ACC112 (cell line): ENCODE measurements around the gene SERPINA10.

Experiments used
- H2AFZ ChIP-seq: fragments of 200-600 bp; sonication (generic); one replicate; pipeline ENCODE4 v1.6.0; 2017; ENCODE audit warnings: antibody characterized with exemption, low read length; ENCODE audit not compliant: unreplicated experiment
- H3K27ac ChIP-seq: fragments of 200-600 bp; sonication (generic); 2 replicates; pipeline ENCODE4 v1.5.1; 2014; ENCODE audit warnings: low read depth, mild to moderate bottlenecking, antibody characterized with exemption, low read length, moderate library complexity
- H3K27me3 ChIP-seq: fragments of 200-600 bp; sonication (generic); 2 replicates; pipeline ENCODE4 v1.6.1; 2014; ENCODE audit warnings: mild to moderate bottlenecking, antibody characterized with exemption, low read length, moderate library complexity, mixed read lengths; ENCODE audit not compliant: insufficient read depth
- H3K36me3 ChIP-seq: fragments of 200-600 bp; sonication (generic); 2 replicates; pipeline ENCODE4 v1.6.1; 2016; ENCODE audit warnings: mild to moderate bottlenecking, antibody characterized with exemption, low read length, moderate library complexity, mixed read lengths; ENCODE audit not compliant: insufficient read depth
- H3K4me1 ChIP-seq: fragments of 200-600 bp; sonication (generic); one replicate; pipeline ENCODE4 v1.6.1; 2016; ENCODE audit warnings: low read length, mixed read lengths; ENCODE audit not compliant: insufficient read depth, unreplicated experiment, control insufficient read depth
- H3K4me3 ChIP-seq: fragments of 200-600 bp; sonication (generic); 2 replicates; pipeline ENCODE4 v1.5.1; 2014; ENCODE audit warnings: mild to moderate bottlenecking, low read depth, low read length
- H3K79me2 ChIP-seq: fragments of 200-600 bp; sonication (generic); one replicate; pipeline ENCODE4 v1.6.0; 2016; ENCODE audit warnings: low read length; ENCODE audit not compliant: control insufficient read depth, unreplicated experiment, insufficient read depth

SERPINA10 gene

DNA sequence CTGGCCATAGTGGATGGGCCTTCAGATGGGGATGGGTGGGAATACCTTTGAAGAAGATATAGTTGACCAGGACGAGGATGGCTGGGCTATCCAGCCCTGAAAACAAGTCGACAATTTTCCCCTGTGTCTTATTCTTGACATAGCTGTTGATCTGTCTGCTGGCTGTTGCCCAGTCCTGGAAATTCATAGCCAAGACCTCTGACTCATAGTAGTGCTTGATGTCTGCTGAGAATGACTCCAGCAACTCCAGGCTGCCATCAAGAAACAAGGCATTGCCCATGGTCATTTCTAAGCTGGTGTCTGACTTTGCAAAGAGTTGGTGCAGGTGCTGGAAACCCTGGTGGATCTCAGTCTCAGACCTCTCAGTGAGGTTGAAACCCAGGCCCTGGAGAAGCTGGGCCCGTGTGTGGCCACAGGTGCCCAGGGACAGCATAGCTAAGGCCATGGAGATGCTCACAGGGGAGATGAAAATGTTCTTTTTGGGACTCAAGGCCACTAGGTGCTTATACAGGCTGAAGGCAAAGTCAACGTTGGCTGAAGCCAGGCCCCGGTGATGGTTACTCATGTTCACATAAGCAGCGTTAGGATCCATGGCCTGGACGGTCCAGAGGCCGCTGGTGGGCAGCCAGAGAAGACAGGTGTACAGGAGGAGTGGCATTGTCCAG lies 21.1 kb upstream of the SERPINA10 start:
- no peaks in the 10 kb centered on the region for H3K4me1 ChIP-seq
- H2AFZ ChIP-seq: no peak overlapping the region
- H3K27ac ChIP-seq: no peak overlapping the region
- H3K79me2 ChIP-seq: no peaks in the 10 kb centered on the region
- no peak overlapping the region for H3K4me3 ChIP-seq
- H3K36me3 ChIP-seq: no peaks in the 10 kb centered on the region
- no peaks in the 10 kb centered on the region for H3K27me3 ChIP-seq

DNA sequence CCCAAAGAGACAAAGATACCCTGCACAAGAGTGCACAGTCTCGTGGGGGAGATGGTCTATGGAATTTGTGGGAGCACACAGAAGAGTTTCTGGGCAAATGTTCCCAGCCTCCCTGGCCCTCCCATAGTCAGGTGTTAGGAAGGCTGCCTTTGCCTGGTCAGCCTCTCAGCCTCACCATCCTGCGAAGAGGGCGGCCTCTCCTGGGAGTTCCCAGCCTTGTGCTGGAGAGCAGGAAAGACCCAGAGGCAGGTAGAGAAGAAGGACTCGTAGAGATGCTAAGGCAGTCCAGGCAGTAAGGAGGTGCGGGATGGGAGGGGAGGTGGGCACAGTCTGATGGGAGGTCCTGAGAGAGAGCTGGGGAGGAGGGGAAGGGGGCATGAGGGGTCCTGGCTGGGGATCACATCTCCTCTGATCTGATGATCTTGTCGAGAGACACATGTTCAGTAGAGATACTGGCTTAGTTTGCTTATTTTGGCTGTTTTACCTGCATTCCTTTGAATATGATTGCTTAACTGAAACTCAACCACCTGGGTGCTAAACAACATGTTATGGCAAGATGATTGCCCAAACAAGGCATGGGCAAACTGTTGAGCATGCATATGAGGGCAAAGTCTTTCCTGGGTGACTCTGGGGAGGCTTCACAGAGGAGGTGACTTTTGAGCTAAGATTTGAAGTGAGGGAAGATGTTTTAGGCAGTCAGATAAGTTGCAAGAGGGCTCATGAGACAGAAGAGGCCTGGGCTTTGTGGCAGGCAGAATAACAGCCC lies 19.6 kb upstream of the SERPINA10 start:
- Histone ChIP-seq H3K79me2 (no peaks in the 10 kb centered on the region), H3K27ac (no peak overlapping the region), H3K4me1 (no peaks in the 10 kb centered on the region), H3K4me3 (no peak overlapping the region), H2AFZ (no peak overlapping the region), H3K27me3 (no peaks in the 10 kb centered on the region), H3K36me3 (no peaks in the 10 kb centered on the region)

DNA sequence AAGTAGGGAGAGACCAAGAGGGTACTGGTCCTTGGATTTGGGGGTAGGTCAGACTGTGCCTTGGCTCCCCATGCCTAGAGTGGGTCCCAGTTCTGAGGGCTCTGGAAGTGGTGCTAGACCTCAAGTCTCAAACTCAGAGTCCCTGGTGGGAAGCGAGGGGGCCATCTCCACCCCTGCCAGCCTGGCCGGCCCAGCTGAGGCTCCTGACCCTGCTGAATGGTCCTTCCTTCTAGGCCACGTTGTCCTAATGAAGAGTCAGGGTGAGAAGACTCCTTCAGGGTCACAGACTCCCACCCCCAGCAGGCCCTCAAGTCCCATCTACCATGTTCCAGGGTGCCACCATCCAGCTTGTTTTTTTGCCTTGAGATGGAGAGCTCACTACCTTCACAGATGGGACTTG lies 17.2 kb upstream of the SERPINA10 start:
- H3K4me1 ChIP-seq: no peaks in the 10 kb centered on the region
- H3K27me3 ChIP-seq: no peaks in the 10 kb centered on the region
- H3K36me3 ChIP-seq: no peaks in the 10 kb centered on the region
- H3K4me3 ChIP-seq: no peak overlapping the region
- no peak overlapping the region for H2AFZ ChIP-seq
- H3K27ac ChIP-seq: no peak overlapping the region
- H3K79me2 ChIP-seq: no peaks in the 10 kb centered on the region

DNA sequence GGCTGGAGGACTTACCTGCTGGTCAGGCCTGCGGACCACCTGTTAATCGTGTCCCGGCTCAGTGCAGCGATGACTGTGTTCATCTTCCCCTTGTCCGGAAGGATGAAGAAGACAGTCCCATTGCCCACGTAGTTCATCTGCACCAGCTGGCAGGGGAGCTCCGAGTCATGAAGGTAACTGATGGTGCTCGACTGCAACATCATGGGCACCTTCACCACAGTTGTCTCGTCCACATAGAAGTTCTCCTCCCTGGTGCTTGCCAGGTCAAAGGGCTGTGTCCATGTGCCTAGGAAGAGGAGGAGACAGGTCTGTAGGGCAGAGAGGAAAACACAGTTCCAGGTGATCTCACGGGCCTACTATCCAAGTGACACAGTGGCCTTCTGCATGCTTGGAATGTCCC lies 16.7 kb upstream of the SERPINA10 start:
- H3K4me1 ChIP-seq: no peaks in the 10 kb centered on the region
- no peak overlapping the region for H3K27ac ChIP-seq
- no peak overlapping the region for H2AFZ ChIP-seq
- no peaks in the 10 kb centered on the region for H3K36me3 ChIP-seq
- H3K27me3 ChIP-seq: no peaks in the 10 kb centered on the region
- no peak overlapping the region for H3K4me3 ChIP-seq
- H3K79me2 ChIP-seq: no peaks in the 10 kb centered on the region

DNA sequence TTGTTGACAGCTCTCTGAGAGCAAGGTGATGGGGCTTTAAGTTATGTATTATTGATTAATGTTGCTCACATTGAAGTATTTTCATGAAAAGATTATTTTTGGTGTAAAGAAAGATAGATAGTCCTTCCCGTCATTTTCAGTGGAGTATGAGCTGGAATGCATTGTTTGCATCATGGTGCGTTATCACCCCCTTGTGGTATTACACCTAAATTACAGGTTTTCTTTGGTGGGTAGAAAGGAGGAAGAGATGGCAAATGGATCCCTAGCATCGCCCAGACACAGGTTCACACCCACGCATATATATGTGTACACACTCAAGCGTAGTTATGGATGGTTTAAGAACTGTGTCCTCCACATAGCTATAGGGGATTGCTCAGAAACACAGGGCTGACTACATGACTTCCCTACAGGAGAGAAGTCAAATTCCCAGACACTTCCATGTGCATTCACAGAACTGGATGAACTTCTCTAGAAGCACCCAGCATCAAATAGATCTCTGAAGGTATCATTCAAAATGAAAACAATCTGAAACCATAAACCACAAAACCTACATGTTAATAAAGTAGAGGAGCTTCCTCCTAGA lies 14.4 kb upstream of the SERPINA10 start:
- no peak overlapping the region for H3K4me3 ChIP-seq
- H2AFZ ChIP-seq: no peak overlapping the region
- H3K27ac ChIP-seq: no peak overlapping the region
- no peaks in the 10 kb centered on the region for H3K79me2 ChIP-seq
- H3K36me3 ChIP-seq: no peaks in the 10 kb centered on the region
- no peaks in the 10 kb centered on the region for H3K27me3 ChIP-seq
- H3K4me1 ChIP-seq: no peaks in the 10 kb centered on the region

DNA sequence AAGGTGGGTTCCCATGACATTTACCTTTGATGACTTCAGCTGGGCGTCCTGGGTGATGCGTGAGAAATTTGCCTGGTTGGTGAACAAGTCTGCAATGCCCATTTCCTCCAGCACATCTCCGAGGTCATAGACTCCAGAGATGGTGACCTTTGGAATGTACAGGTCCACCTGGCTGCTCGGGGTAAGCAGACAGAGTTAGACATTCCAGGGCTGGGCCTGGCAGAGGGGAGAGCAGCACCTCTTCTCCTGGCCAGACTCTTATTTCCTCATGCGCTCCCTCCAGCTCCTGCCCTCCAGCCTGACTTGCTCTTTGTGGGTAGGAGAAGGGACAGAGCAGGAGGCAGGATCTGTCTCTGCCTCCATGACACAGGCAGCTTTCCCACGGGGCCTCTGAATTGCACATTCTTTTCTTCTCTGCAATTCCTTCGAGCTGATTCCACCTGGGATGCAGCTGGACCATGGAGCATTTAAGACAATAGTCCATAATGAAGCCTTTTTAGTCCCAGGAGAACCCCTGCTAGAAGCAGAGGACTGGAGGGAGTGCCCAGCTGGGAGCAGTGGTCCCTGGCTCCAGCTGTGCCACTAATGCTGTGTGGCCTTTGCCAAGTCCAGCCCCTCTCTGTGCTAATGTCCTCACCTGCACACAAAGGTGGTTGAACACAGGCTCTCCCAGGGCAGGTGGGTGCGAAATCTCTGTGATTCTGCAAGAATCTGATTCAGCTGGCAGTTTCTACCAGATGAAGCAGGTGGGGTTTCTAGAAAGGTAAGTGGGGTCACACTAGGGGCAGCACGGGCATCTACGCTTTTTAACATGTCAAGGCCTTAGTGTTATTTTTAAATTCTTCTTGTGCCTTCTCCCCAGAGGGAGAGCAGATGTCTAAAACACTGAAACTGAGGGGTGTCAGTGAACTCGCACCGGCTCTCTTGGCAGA lies 13.2 kb upstream of the SERPINA10 start:
- H3K4me3 ChIP-seq: no peak overlapping the region
- H2AFZ ChIP-seq: no peak overlapping the region
- H3K27ac ChIP-seq: no peak overlapping the region
- H3K79me2 ChIP-seq: no peaks in the 10 kb centered on the region
- H3K27me3 ChIP-seq: no peaks in the 10 kb centered on the region
- H3K36me3 ChIP-seq: no peaks in the 10 kb centered on the region
- H3K4me1 ChIP-seq: no peaks in the 10 kb centered on the region

DNA sequence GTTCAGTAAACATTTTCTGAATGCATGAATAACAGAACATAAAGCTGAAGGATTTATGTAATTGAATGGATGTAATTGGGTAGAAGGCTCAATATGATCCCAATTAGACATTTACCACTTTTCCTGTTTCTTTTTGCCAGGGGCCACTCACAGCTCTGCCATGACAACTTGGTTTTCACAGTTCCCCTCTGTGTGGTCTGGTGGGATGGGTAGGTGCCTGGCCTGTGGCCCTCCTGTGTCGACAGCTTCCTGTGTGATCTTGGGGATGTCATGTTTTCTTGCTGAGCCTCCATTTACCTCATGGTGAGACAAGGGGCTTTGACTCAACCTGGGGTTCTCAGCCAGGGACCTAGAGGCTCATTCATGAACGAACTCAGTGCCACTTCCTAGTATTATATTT lies 12.6 kb upstream of the SERPINA10 start:
- H2AFZ ChIP-seq: no peak overlapping the region
- no peaks in the 10 kb centered on the region for H3K79me2 ChIP-seq
- H3K4me3 ChIP-seq: no peak overlapping the region
- no peak overlapping the region for H3K27ac ChIP-seq
- H3K36me3 ChIP-seq: no peaks in the 10 kb centered on the region
- no peaks in the 10 kb centered on the region for H3K4me1 ChIP-seq
- no peaks in the 10 kb centered on the region for H3K27me3 ChIP-seq

DNA sequence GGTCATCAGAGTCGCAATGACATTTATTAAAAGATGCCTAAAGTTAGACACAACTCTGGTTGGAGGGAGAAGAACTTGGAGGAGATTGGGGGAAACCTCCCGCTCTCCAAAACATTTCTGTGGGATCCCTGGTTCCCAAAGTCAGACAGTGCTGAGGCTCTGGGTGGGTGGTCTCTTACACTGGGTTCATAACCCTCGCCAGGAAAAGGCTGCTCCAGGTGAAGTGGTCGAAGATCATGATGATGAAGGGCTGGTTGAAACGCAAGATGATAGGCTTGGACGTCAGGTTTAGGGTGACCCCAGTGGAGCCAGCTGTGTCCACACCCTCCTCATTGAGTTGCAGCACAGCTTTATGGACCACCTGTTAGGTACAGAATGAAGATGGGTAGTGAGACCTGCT lies 11.2 kb upstream of the SERPINA10 start:
- no peak overlapping the region for H3K4me3 ChIP-seq
- H3K4me1 ChIP-seq: no peaks in the 10 kb centered on the region
- no peaks in the 10 kb centered on the region for H3K79me2 ChIP-seq
- no peaks in the 10 kb centered on the region for H3K36me3 ChIP-seq
- H2AFZ ChIP-seq: no peak overlapping the region
- no peak overlapping the region for H3K27ac ChIP-seq
- H3K27me3 ChIP-seq: no peaks in the 10 kb centered on the region

DNA sequence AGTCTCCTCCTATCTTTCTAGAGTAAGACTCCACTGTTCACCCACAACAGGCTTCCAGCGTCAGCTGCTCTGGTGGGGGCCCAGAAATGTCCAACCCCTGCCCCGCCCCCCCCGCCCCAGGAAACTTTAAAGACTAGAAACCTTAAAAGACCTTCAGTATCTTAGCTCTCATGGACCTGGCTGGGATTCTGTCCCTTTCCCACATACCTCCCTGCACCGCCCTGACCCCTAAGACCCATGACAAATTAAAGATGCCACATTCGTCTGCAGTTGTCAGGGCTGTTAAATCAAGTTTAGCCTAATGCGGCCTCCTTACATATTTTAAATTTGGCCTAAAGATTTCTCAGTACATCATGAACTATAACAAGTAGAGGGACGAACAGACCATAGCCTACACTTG lies 10.0 kb upstream of the SERPINA10 start:
- Histone ChIP-seq H3K4me1 (no peaks in the 10 kb centered on the region), H3K79me2 (no peaks in the 10 kb centered on the region), H3K36me3 (no peaks in the 10 kb centered on the region), H3K27ac (no peak overlapping the region), H2AFZ (no peak overlapping the region), H3K27me3 (no peaks in the 10 kb centered on the region), H3K4me3 (no peak overlapping the region)

DNA sequence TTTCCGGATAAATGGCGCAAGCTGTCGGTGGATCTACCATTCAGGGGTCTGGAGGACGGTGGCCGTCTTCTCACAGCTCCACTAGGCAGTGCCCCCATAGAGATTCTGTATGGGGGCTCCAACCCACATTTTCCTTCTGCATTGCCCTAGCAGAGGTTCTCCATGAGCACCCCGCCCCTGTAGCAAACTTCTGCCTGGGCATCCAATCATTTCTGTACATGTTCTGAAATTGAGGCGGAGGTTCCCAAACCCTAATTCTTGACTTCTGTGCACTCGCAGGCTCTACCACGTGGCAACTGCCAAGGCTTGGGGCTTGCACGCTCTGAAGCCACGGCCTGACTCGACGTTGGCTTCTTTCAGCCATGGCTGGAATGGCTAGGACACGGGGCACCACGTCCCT lies 5.1 kb upstream of the SERPINA10 start:
- Histone ChIP-seq H3K4me1 (no peaks in the 10 kb centered on the region), H3K27me3 (no peaks in the 10 kb centered on the region), H3K36me3 (no peaks in the 10 kb centered on the region), H3K27ac (no peak overlapping the region), H3K79me2 (no peaks in the 10 kb centered on the region), H2AFZ (no peak overlapping the region), H3K4me3 (no peak overlapping the region)
